GM19455 (cell line): ENCODE data around the gene OGN.

ENCODE experiments used
- ATAC-seq: cut with Tn5 transposase; IDR thresholded peaks from one replicate; pipeline ENCODE4 v1.9.1; 2021; ENCODE audit not compliant: unreplicated experiment

OGN gene

GRCh38 chr9:92405818-92406217 lies 1.4 kb upstream of the OGN start:
- no peak for ATAC-seq

GRCh38 chr9:92402826-92403745 lies 1.3 kb downstream of the OGN start:
- ATAC-seq, result no peak

DNA sequence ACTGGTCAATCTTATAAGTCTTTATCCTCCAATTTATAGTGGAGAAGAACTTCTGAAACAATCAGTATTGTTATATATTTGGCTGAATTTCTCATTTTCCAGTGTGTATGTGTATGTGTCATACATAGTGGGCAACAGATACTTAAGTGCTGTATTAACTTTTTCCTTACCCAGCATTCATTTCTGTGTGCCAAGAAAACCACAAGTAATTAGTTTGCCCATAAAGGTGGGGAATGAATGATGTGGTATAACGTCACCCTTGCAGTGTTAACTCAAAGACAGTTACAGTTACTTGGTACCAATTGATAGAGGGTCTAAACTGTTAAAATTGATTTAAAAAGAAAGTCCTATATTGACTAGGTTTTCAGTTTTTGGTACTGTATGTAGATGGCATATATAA lies 2.0 kb downstream of the OGN start:
- ATAC-seq, result no peak

DNA sequence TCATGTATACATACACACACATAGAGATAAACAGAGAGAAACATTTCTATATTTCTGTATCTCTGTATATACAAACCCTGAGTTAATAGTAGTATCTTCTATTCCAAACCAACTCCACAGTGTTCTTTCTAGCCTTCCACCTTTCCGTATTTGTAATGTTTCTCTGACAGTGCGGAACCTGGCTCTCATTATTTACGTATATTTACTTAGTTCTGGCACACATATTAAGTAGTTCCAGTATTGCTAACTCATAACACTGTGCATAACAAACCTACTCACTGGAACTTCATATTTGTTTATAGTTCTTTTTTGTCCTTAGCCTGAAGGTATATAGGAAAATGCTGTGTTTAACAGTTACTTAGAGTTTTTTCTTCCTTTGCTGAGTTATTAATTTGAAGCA lies 6.5 kb downstream of the OGN start:
- ATAC-seq, result no peak

- ATAC-seq, result no peak
These were observed 8.8 kb downstream of the OGN start for GRCh38 chr9:92395617-92396016.

GRCh38 chr9:92393686-92394085 lies 10.7 kb downstream of the OGN start:
- no peak for ATAC-seq

- no peak for ATAC-seq
These were observed 11.7 kb downstream of the OGN start for GRCh38 chr9:92392690-92393089.

DNA sequence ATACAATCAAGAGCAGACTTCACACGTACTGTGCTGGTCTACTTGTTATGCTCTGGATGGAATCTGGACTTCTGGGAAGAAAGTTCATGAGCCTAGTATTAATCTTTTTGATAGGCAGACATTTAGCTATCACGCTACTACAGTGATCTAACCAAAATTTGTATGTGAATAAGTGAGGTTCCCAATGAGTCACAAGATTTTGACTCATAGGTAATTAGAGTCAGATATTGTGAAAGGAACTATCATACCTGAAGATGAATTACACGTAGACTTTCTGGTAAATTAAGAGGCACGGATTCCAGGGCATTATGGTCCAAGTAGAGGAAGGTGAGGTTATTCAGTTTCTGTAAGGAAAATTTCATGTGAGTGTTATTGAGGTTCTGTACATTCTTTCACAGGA lies 18.4 kb downstream of the OGN start:
- ATAC-seq, result no peak

GRCh38 chr9:92385477-92385876 lies 18.9 kb downstream of the OGN start:
- ATAC-seq, result no peak

- ATAC-seq, result no peak
These were observed 19.4 kb downstream of the OGN start for GRCh38 chr9:92385001-92385400.

- no peak for ATAC-seq
These were observed 20.0 kb downstream of the OGN start for GRCh38 chr9:92384375-92384774.

GRCh38 chr9:92381775-92382174 lies 22.6 kb downstream of the OGN start:
- ATAC-seq, result no peak

GRCh38 chr9:92380603-92381002 lies 23.8 kb downstream of the OGN start:
- ATAC-seq, result no peak

- ATAC-seq, result no peak
These were observed 25.4 kb downstream of the OGN start for GRCh38 chr9:92378865-92379560.

DNA sequence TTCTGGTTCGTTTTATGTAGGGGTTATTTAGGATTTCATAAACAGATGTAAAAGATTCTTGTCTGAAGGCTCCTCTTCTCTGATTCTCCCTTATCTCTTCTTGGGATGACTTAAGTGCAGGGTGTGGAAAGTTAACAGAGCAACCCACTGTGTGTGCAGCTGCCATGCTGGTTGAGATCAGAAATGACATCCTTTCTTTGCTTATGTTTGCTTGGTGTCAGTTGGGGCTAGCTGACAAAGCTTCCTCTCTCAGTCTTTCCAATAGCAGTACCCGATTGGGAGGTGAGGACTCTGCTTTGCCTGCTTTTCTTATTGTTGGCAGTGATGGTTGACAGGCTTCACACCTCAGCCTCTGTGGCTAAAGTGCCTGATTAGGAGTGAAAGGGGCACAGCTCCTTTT lies 26.5 kb downstream of the OGN start:
- no peak for ATAC-seq

DNA sequence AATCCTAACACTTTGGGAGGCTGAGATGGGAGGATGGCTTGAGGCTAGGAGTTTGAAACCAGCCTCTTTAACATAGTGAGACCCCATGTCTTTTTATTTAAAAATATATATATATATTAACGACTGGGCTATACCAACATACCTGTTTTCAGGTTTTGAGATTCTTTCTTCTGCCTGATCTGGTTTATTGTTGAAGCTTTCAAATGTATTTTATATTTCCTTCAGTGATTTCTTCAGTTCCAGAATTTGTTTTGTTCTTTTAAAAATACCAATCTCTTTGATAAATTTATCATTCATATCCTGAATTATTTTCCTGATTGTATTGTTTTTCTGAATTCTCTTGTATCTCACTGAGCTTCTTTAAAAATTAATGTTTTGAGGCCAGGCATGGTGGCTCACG lies 31.2 kb downstream of the OGN start:
- ATAC-seq, result no peak

DNA sequence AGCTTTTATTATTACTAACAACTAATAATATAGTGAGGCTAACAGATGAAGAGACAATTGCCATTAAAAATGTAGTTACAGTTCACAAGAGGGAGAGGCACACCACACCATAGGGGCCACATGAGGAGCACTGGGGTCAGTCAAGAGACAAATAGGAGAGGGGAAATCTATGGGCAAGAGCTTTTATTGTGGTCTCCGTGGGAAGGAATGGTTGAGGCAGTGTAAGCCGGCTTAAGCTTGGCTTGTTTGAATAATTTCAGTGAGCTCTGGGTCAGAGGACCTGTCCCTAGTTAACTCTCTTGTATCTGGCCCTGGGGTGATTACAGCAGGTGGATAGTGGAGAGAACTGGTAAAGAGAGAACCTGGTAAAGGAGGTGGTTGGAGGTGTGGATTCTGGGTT lies 35.3 kb downstream of the OGN start:
- ATAC-seq, result no peak

DNA sequence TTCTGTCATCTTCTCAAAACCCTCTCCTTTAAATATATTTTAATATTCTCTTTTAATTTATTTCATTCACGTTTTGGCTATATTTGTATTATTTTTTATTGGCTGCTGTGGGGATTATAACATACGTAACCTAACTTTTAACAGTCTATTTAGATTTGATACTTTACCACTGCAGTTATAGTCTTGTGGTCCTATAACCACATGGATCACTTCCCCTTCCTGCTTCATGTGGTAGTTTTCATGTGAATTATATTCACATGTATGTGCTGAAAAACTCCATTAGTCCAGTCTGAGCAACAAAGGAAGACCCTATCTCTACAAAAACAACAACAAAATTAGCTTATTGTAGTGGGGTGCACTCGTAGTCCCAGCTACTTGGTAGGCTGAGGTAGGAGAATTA lies 44.3 kb downstream of the OGN start:
- ATAC-seq, result no peak

DNA sequence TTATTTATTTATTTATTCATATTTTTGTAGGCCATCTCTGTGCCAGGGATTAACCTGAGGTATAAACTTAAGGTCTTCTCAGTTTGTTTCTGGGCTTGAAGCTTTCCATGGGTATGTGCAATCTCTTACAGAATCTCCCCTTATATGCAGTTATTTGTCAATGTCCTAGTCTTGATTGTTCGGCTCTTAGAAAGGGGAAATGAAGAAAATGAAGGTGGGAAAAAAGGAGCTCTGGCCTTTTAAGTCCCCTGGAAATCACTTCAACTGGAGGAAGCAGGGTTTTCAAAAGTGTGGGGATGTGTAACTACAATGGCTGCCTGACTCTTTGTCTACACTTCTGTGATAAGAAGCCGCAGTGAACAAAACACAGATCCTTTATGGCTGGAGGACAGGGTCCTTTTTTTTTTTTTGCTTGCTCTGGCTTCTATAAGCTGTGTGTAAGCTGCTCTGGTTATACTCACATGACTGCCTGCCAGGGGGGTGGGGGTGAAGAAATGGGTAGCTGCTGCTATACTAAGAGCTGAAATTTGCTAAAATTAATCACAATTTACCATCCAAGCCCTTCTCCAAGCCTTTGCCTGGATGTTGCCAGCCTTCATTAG lies 44.9 kb downstream of the OGN start:
- no peak for ATAC-seq

DNA sequence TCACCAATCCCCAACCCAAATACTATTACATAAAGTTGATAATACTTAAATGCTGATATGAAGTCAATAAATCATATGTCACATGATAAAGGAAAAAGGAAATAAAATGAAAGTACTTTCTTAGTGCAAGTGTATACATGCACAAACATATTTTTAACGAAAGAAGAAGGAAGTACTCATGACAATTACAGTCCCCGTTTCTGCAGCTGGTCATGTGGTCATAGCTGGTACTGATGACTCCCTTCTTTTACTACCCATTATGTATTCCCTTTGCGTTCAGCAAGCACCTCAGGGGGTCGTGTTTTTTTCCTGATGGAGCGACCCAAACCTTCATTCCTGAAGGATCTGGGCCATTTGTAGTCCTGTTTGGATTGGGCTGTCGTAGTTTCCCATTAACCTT lies 51.3 kb downstream of the OGN start:
- ATAC-seq, result no peak

DNA sequence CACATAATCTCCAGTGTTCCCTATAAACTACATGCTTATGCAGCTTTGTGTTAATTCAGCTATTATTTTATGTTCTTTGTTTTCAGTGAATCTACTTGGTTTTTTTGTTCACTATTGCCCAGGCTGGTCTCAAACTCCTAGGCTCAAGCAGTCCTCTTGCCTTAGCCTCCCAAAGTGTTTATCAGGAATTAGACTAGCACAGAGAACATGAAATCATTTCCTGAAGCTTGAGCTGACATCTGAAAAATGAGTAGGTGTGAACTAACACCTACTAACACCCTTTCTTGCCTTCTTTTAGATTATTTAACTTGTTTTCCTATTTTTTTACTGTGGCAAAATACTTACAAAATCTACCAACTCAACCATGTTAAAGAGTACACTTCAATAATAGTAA lies 53.6 kb downstream of the OGN start:
- ATAC-seq, result no peak
